HEK293 (cell line): ENCODE data around the gene COMMD8.
A peak's percentile ranks its signal among the peaks of the same experiment; 100 is the strongest.

Source experiments
- CTCF ChIA-PET: fragments of 350-600 bp; formaldehyde crosslinking; extraction: SDS; loops from one replicate; lab custom pipeline; 2021; ENCODE audit warnings: antibody characterized with exemption; lab: Yijun Ruan, JAX
- POLR2A ChIA-PET: fragments of 300-600 bp; formaldehyde crosslinking; extraction: SDS; loops from one replicate; lab custom pipeline; 2020; ENCODE audit warnings: antibody characterized with exemption, inconsistent platforms; lab: Yijun Ruan, JAX
- H3K27ac ChIP-seq: fragments of 200-500 bp; sonication (Bioruptor generic); 2 replicates; pipeline ENCODE4 v1.5.1; 2014; ENCODE audit warnings: low read depth, low read length, control low read depth, inconsistent platforms; ENCODE audit errors: extremely low read depth
- H3K36me3 ChIP-seq, 2 experiments: fragments of 200-500 bp in 1 of 2; sonication (Bioruptor generic) in 1 of 2; 1 replicate in 1 of 2; 2 replicates in 1 of 2; pipeline ENCODE4 v1.5.1; 2014 to 2017; ENCODE audit warnings: inconsistent platforms in 2 of 2, low read length in 2 of 2; ENCODE audit not compliant: control insufficient read depth in 2 of 2, insufficient read depth in 1 of 2
- H3K4me1 ChIP-seq: fragments of 200-500 bp; sonication (Bioruptor generic); 2 replicates; pipeline ENCODE4 v1.5.1; 2014; ENCODE audit warnings: mild to moderate bottlenecking, low read length, inconsistent platforms; ENCODE audit not compliant: control insufficient read depth, insufficient read depth
- H3K4me3 ChIP-seq: 2 replicates; pipeline ENCODE4 v1.5.1; 2011; ENCODE audit warnings: low read depth, mild to moderate bottlenecking, control low read depth, low read length, moderate library complexity
- H3K9me3 ChIP-seq: fragments of 200-500 bp; sonication (Bioruptor generic); 2 replicates; pipeline ENCODE4 v1.5.1; 2014; ENCODE audit warnings: low read depth, low read length, inconsistent platforms; ENCODE audit not compliant: control insufficient read depth, insufficient read depth
- EGR2 ChIP-seq: fragments of 450-650 bp; formaldehyde crosslinking; IDR thresholded peaks from 2 replicates; pipeline ENCODE4 v1.5.1; 2016; ENCODE audit warnings: low read depth, missing biosample characterization, missing genetic modification characterization
- GLIS2 ChIP-seq: fragments of 450-650 bp; formaldehyde crosslinking; IDR thresholded peaks from 2 replicates; pipeline ENCODE4 v1.5.1; 2016; ENCODE audit warnings: missing biosample characterization, missing genetic modification characterization
- YY1 ChIP-seq: fragments of 450-650 bp; formaldehyde crosslinking; IDR thresholded peaks from 2 replicates; pipeline ENCODE4 v1.5.1; 2018; ENCODE audit warnings: missing biosample characterization, missing genetic modification characterization
- ZBTB17 ChIP-seq: fragments of 450-650 bp; formaldehyde crosslinking; IDR thresholded peaks from 2 replicates; pipeline ENCODE4 v1.5.1; 2016; ENCODE audit warnings: missing biosample characterization, missing genetic modification characterization
- ZBTB21 ChIP-seq: fragments of 450-650 bp; formaldehyde crosslinking; IDR thresholded peaks from 2 replicates; pipeline ENCODE4 v1.5.1; 2017; ENCODE audit warnings: missing biosample characterization, missing genetic modification characterization
- ZEB2 ChIP-seq: fragments of 450-650 bp; formaldehyde crosslinking; IDR thresholded peaks from 2 replicates; pipeline ENCODE4 v1.5.1; 2016; ENCODE audit warnings: missing biosample characterization, missing genetic modification characterization
- ZNF114 ChIP-seq: fragments of 450-650 bp; formaldehyde crosslinking; IDR thresholded peaks from 2 replicates; pipeline ENCODE4 v1.5.0; 2017; ENCODE audit warnings: missing biosample characterization, missing genetic modification characterization
- ZNF157 ChIP-seq: fragments of 450-650 bp; formaldehyde crosslinking; IDR thresholded peaks from 2 replicates; pipeline ENCODE4 v1.5.1; 2016; ENCODE audit warnings: missing biosample characterization, missing genetic modification characterization
- ZNF169 ChIP-seq: fragments of 450-650 bp; formaldehyde crosslinking; IDR thresholded peaks from 2 replicates; pipeline ENCODE4 v1.5.1; 2016; ENCODE audit warnings: missing biosample characterization, missing genetic modification characterization
- ZNF184 ChIP-seq: fragments of 450-650 bp; IDR thresholded peaks from 2 replicates; pipeline ENCODE4 v1.5.1; 2018; ENCODE audit warnings: missing biosample characterization, mild to moderate bottlenecking, missing genetic modification characterization
- ZNF23 ChIP-seq: fragments of 450-650 bp; formaldehyde crosslinking; IDR thresholded peaks from 2 replicates; pipeline ENCODE4 v1.5.1; 2016; ENCODE audit warnings: missing biosample characterization, missing genetic modification characterization, borderline replicate concordance
- ZNF266 ChIP-seq: fragments of 450-650 bp; formaldehyde crosslinking; IDR thresholded peaks from 2 replicates; pipeline ENCODE4 v1.5.1; 2016; ENCODE audit warnings: missing biosample characterization, missing genetic modification characterization, low read depth
- ZNF391 ChIP-seq: fragments of 450-650 bp; formaldehyde crosslinking; IDR thresholded peaks from 2 replicates; pipeline ENCODE4 v1.5.1; 2016; ENCODE audit warnings: low read depth, missing biosample characterization, missing genetic modification characterization, borderline replicate concordance
- ZNF510 ChIP-seq: fragments of 450-650 bp; formaldehyde crosslinking; IDR thresholded peaks from 2 replicates; pipeline ENCODE4 v1.5.1; 2018; ENCODE audit warnings: mild to moderate bottlenecking, missing genetic modification characterization, missing biosample characterization; ENCODE audit not compliant: insufficient replicate concordance
- ZNF514 ChIP-seq: fragments of 450-650 bp; formaldehyde crosslinking; IDR thresholded peaks from 2 replicates; pipeline ENCODE4 v1.5.1; 2016; ENCODE audit warnings: missing biosample characterization, missing genetic modification characterization
- ZNF529 ChIP-seq: fragments of 450-650 bp; formaldehyde crosslinking; IDR thresholded peaks from 2 replicates; pipeline ENCODE4 v1.5.1; 2017; ENCODE audit warnings: missing genetic modification characterization, missing biosample characterization; ENCODE audit not compliant: insufficient replicate concordance
- ZNF544 ChIP-seq: fragments of 450-650 bp; formaldehyde crosslinking; IDR thresholded peaks from 2 replicates; pipeline ENCODE4 v1.5.0; 2017; ENCODE audit warnings: missing biosample characterization, missing genetic modification characterization
- ZNF549 ChIP-seq: fragments of 450-650 bp; IDR thresholded peaks from 2 replicates; pipeline ENCODE4 v1.5.1; 2018; ENCODE audit warnings: missing biosample characterization, missing genetic modification characterization, mild to moderate bottlenecking, inconsistent platforms, moderate library complexity
- TF ChIP-seq, protein P1 (sequence below): fragments of 450-650 bp; formaldehyde crosslinking; IDR thresholded peaks from 2 replicates; pipeline ENCODE4 v1.5.1; 2016; ENCODE audit warnings: missing biosample characterization, missing genetic modification characterization
- TF ChIP-seq, protein P2 (sequence below): fragments of 450-650 bp; formaldehyde crosslinking; conservative IDR thresholded peaks from 2 replicates; pipeline ENCODE4 v1.5.1; 2016; ENCODE audit warnings: low read depth, missing biosample characterization, missing genetic modification characterization
- TF ChIP-seq, protein P3 (sequence below): fragments of 450-650 bp; formaldehyde crosslinking; IDR thresholded peaks from 2 replicates; pipeline ENCODE4 v1.5.1; 2016; ENCODE audit warnings: missing biosample characterization, missing genetic modification characterization
- TF ChIP-seq, protein P4 (sequence below): fragments of 450-650 bp; formaldehyde crosslinking; optimal IDR thresholded peaks from 2 replicates; pipeline ENCODE3; 2016; ENCODE audit warnings: missing biosample characterization, mild to moderate bottlenecking, missing genetic modification characterization
- TF ChIP-seq, protein P5 (sequence below): fragments of 450-650 bp; formaldehyde crosslinking; IDR thresholded peaks from 2 replicates; pipeline ENCODE4 v1.5.1; 2016; ENCODE audit warnings: missing biosample characterization, missing genetic modification characterization, low read depth

Gene COMMD8

DNA sequence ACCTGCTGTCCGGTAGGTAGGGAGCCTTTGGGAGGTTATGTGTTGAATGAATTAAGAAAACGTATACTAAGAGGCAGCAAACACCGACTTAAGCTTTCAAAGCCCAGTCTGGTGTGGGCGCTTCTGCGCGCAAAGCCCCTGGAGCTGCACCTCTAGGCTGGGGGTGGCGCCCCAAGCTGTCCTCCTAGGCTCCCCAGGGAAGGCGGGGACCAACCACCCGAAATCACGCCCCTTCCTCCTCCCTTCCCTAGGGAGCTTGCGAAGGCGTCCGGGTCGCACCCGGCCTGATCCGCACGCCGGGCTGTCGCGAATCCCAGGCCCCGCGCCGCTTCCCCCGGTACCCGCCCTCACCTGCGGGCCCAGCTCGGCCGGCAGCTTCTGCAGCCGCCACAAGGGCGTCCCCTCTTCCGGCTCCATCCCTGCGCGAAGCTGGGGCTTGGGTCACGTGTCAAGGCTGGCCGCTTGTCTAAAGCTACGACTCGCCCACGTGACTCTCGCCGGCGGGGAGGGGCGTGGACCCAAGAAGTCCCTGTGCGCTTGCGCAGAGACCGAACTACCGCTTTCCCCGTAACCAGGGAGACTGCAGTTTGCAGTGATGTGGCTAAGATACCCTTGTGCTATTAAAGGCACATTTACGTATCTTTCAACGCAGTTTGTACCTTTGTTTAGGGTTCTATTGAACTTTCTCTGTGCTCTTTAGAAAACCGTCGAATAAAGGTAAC, at the start of gene COMMD8:
TSS of gene COMMD8 (minus strand) at position 468 of the 722 bp plus-strand sequence. CDS start at position 417, 51 bp downstream.
- Histone ChIP-seq H3K4me3 (peak within 1 kb of the TSS; percentile 72), H3K27ac (peak within 1 kb of the TSS; percentile 28; the same call in 1 of the 2 replicates), H3K9me3 (no peaks in the 10 kb centered on the region), H3K4me1 (no peaks in the 10 kb centered on the region), H3K36me3 (peaks cover 0 to 16% of the 10 kb centered on the region in 2 experiments; a peak in 1 of 3 replicates)
- CTCF ChIA-PET, result interaction anchor here (0.7 to 1.1 kb wide), 5 partner anchors 18 to 686 kb away, joined by 3 to 5 read pairs (median 3); partner anchors contain the start of gene ATP10D
- POLR2A ChIA-PET, result interaction anchor here (1.0 to 1.7 kb wide), 3 partner anchors 11 to 22 kb away, joined by 4 to 12 read pairs (median 5); partner anchors contain the start of gene ATP10D
- TF ChIP-seq, protein P1, sequence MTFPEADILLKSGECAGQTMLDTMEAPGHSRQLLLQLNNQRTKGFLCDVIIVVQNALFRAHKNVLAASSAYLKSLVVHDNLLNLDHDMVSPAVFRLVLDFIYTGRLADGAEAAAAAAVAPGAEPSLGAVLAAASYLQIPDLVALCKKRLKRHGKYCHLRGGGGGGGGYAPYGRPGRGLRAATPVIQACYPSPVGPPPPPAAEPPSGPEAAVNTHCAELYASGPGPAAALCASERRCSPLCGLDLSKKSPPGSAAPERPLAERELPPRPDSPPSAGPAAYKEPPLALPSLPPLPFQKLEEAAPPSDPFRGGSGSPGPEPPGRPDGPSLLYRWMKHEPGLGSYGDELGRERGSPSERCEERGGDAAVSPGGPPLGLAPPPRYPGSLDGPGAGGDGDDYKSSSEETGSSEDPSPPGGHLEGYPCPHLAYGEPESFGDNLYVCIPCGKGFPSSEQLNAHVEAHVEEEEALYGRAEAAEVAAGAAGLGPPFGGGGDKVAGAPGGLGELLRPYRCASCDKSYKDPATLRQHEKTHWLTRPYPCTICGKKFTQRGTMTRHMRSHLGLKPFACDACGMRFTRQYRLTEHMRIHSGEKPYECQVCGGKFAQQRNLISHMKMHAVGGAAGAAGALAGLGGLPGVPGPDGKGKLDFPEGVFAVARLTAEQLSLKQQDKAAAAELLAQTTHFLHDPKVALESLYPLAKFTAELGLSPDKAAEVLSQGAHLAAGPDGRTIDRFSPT, result no peak
- TF ChIP-seq ZBTB21 (tag by site-specific recombination) (no peak), ZNF510 (no peak), ZNF23 (tag by site-specific recombination) (no peak), ZNF114 (tag by site-specific recombination) (no peak), ZBTB17 (tag by site-specific recombination) (peak; percentile 64), ZNF514 (tag by site-specific recombination) (no peak), ZNF266 (no peak), ZNF549 (tag by site-specific recombination) (no peak), YY1 (tag by site-specific recombination) (no peak), ZEB2 (tag by site-specific recombination) (0 out of 2 replicates have a peak, but pooled peaks have one; percentile 49), EGR2 (tag by site-specific recombination) (no peak), ZNF169 (no peak), ZNF544 (tag by site-specific recombination) (no peak), ZNF184 (tag by site-specific recombination) (no peak), ZNF391 (0 out of 2 replicates have a peak, but pooled peaks have one; percentile 42), ZNF157 (tag by site-specific recombination) (no peak), ZNF529 (no peak), GLIS2 (tag by site-specific recombination) (peak; percentile 82)
- TF ChIP-seq, protein P2, sequence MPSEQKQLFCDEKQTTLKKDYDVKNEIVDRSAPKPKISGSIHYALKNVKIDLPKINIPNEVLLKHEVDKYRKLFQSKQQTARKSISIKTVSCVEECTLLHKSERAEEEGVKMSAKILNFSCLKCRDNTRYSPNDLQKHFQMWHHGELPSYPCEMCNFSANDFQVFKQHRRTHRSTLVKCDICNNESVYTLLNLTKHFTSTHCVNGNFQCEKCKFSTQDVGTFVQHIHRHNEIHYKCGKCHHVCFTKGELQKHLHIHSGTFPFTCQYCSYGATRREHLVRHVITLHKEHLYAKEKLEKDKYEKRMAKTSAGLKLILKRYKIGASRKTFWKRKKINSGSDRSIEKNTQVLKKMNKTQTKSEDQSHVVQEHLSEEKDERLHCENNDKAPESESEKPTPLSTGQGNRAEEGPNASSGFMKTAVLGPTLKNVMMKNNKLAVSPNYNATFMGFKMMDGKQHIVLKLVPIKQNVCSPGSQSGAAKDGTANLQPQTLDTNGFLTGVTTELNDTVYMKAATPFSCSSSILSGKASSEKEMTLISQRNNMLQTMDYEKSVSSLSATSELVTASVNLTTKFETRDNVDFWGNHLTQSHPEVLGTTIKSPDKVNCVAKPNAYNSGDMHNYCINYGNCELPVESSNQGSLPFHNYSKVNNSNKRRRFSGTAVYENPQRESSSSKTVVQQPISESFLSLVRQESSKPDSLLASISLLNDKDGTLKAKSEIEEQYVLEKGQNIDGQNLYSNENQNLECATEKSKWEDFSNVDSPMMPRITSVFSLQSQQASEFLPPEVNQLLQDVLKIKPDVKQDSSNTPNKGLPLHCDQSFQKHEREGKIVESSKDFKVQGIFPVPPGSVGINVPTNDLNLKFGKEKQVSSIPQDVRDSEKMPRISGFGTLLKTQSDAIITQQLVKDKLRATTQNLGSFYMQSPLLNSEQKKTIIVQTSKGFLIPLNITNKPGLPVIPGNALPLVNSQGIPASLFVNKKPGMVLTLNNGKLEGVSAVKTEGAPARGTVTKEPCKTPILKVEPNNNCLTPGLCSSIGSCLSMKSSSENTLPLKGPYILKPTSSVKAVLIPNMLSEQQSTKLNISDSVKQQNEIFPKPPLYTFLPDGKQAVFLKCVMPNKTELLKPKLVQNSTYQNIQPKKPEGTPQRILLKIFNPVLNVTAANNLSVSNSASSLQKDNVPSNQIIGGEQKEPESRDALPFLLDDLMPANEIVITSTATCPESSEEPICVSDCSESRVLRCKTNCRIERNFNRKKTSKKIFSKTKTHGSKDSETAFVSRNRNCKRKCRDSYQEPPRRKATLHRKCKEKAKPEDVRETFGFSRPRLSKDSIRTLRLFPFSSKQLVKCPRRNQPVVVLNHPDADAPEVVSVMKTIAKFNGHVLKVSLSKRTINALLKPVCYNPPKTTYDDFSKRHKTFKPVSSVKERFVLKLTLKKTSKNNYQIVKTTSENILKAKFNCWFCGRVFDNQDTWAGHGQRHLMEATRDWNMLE, result no peak
- TF ChIP-seq, protein P3, sequence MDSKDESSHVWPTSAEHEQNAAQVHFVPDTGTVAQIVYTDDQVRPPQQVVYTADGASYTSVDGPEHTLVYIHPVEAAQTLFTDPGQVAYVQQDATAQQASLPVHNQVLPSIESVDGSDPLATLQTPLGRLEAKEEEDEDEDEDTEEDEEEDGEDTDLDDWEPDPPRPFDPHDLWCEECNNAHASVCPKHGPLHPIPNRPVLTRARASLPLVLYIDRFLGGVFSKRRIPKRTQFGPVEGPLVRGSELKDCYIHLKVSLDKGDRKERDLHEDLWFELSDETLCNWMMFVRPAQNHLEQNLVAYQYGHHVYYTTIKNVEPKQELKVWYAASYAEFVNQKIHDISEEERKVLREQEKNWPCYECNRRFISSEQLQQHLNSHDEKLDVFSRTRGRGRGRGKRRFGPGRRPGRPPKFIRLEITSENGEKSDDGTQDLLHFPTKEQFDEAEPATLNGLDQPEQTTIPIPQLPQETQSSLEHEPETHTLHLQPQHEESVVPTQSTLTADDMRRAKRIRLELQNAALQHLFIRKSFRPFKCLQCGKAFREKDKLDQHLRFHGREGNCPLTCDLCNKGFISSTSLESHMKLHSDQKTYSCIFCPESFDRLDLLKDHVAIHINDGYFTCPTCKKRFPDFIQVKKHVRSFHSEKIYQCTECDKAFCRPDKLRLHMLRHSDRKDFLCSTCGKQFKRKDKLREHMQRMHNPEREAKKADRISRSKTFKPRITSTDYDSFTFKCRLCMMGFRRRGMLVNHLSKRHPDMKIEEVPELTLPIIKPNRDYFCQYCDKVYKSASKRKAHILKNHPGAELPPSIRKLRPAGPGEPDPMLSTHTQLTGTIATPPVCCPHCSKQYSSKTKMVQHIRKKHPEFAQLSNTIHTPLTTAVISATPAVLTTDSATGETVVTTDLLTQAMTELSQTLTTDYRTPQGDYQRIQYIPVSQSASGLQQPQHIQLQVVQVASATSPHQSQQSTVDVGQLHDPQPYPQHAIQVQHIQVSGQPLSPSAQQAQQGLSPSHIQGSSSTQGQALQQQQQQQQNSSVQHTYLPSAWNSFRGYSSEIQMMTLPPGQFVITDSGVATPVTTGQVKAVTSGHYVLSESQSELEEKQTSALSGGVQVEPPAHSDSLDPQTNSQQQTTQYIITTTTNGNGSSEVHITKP (tag by site-specific recombination), result peak; percentile 60
- TF ChIP-seq, protein P4, sequence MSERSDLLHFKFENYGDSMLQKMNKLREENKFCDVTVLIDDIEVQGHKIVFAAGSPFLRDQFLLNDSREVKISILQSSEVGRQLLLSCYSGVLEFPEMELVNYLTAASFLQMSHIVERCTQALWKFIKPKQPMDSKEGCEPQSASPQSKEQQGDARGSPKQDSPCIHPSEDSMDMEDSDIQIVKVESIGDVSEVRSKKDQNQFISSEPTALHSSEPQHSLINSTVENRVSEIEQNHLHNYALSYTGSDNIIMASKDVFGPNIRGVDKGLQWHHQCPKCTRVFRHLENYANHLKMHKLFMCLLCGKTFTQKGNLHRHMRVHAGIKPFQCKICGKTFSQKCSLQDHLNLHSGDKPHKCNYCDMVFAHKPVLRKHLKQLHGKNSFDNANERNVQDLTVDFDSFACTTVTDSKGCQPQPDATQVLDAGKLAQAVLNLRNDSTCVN (tag by site-specific recombination), result peak; percentile 42
- TF ChIP-seq, protein P5, sequence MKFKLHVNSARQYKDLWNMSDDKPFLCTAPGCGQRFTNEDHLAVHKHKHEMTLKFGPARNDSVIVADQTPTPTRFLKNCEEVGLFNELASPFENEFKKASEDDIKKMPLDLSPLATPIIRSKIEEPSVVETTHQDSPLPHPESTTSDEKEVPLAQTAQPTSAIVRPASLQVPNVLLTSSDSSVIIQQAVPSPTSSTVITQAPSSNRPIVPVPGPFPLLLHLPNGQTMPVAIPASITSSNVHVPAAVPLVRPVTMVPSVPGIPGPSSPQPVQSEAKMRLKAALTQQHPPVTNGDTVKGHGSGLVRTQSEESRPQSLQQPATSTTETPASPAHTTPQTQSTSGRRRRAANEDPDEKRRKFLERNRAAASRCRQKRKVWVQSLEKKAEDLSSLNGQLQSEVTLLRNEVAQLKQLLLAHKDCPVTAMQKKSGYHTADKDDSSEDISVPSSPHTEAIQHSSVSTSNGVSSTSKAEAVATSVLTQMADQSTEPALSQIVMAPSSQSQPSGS (tag by site-specific recombination), result no peak
